HepG2 (cell line): ENCODE results near the gene TREH.

Experiments
- AKAP8 ChIP-seq: sonication (generic); formaldehyde crosslinking; IDR thresholded peaks from 2 replicates; pipeline ENCODE4 v1.5.1; 2020; ENCODE audit warnings: mild to moderate bottlenecking, missing genetic modification reagents
- CC2D1A ChIP-seq: sonication (generic); formaldehyde crosslinking; IDR thresholded peaks from 2 replicates; pipeline ENCODE4 v1.8.1; 2023; ENCODE audit warnings: mild to moderate bottlenecking, missing genetic modification reagents
- ZFAT ChIP-seq: sonication (generic); formaldehyde crosslinking; conservative IDR thresholded peaks from 2 replicates; pipeline ENCODE4 v1.8.1; 2023; ENCODE audit warnings: missing genetic modification reagents, inconsistent platforms
- ZNF816 ChIP-seq: sonication (generic); formaldehyde crosslinking; IDR thresholded peaks from 2 replicates; pipeline ENCODE4 v1.8.0; 2022; ENCODE audit warnings: missing genetic modification reagents, mild to moderate bottlenecking, borderline replicate concordance

- TF ChIP-seq CC2D1A (CRISPR knock-in tag), result no peak
- TF ChIP-seq ZFAT (CRISPR knock-in tag), result no peak
- no peak for TF ChIP-seq ZNF816 (CRISPR knock-in tag)
- no peak for TF ChIP-seq AKAP8 (CRISPR knock-in tag)
Measured at GRCh38 chr11:118656563-118657165, 22.8 kb downstream of the TREH start.
